ENCODE data around the gene CFAP58.

CFAP58 gene

DNA sequence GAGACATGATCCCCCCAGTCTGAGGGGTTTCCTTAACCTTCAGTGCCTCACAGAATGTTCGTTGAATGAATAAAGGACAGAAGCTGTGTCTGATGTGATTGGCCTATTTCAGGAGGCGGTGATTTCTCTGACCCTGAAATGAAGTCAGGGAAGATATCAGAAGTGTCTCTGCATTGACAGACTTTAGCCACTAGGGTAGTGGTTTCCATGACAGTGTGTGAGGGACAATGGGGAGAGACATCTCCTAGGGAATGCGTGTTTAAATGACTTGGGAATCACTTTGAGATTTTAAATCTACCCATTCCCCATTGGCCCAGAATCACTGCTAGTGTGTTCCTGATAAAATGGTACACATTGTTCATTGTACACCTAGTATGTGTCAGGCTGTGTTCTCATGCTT is 132.0 kb downstream of the CFAP58 start:
- no peak for DNase-seq (ENCODE audit: low read depth)

- no peak for DNase-seq (ENCODE audit: low read depth)
These were observed 133.2 kb downstream of the CFAP58 start for GRCh38 chr10:104486803-104487202.

DNA sequence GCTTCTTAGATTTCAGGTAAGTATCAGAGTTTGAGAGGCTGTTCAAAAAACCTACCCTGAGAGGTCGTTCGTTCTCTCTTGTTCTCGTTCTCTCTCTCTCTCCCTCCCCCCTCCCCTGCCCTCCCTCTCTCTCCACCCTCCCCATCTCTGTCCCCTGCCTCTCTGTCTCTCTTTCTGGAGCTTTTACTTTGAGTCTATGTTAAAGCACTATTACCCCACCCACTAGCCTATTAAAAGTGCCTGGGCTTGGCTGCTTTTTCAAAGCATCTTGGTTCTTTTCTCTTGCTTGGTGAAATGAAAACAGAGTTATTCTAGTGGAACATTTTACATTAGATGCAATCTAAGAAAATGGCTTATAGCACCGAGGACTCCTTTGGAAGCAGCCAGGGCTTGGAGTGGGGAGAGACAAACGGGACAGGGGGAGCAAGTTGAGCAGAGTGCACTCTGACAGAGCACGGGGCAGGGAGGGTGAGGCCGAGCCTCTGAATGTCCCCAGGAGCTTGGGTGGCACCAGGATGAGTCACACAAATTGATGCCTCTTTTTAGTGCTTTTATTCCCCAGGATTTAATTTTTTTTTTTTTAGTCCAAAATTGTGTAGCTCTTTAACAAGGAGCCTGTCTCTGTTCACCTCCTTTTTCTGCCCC is 134.3 kb downstream of the CFAP58 start:
- DNase-seq (ENCODE audit: low read depth) = no peak

GRCh38 chr10:104488439-104488832 is 134.8 kb downstream of the CFAP58 start:
- no peak for DNase-seq (ENCODE audit: low read depth)

- no peak for DNase-seq (ENCODE audit: low read depth)
These were observed 138.8 kb downstream of the CFAP58 start for GRCh38 chr10:104492329-104492940.

DNA sequence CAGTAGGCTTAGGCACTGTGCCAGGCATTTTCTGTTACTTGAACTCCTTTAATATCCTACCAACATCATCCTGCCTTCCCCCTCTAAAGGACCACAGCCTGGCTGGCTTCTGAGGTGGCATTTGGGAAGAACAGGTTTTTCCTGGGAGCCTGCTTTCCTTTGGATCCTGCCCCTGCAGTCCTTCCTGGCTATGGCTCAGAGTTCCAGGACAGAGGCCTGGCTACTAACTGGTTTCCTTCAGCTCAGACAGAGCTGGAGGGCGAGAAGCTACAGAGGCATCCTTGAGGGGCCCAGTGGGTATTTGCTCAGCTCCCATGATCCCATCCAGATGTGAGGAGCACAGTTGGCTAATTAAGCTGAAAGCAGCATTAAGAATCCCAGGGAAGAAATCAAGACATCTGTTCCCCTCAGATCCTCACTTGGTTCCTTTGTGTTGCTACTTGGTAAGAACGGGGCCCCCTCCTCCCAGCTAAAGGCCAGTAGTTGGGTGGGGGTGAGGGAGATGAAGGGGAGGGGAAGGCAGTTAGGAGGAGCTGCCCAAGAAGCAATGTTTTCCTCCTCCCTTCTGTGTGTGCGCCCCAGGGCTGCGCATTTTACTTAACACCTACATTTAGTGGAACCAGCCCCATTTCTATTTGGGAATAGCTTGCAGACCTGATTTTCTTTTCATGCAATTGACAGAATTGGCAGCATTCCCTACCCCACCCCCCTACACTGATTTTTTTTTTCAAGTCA is 144.9 kb downstream of the CFAP58 start:
- DNase-seq (ENCODE audit: low read depth) = no peak

DNA sequence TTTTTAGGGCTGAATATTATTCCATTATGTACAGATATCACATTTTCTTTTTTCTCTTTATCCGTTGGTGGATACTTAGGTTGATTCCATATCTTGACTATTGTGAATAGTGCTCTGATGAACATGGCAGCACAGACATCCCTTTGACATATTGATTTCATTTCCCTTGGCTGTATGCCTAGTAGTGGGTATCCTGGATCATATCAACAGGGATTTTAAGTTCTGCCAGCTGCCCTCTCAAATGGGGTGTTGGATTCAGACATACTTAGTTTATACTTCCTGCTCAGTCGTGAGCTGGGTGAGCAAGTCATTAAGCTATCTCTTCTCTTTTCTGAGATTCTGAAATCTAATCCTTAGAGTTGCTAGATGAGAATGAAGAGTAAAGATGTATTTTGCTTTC is 147.8 kb downstream of the CFAP58 start:
- DNase-seq (ENCODE audit: low read depth) = no peak

DNA sequence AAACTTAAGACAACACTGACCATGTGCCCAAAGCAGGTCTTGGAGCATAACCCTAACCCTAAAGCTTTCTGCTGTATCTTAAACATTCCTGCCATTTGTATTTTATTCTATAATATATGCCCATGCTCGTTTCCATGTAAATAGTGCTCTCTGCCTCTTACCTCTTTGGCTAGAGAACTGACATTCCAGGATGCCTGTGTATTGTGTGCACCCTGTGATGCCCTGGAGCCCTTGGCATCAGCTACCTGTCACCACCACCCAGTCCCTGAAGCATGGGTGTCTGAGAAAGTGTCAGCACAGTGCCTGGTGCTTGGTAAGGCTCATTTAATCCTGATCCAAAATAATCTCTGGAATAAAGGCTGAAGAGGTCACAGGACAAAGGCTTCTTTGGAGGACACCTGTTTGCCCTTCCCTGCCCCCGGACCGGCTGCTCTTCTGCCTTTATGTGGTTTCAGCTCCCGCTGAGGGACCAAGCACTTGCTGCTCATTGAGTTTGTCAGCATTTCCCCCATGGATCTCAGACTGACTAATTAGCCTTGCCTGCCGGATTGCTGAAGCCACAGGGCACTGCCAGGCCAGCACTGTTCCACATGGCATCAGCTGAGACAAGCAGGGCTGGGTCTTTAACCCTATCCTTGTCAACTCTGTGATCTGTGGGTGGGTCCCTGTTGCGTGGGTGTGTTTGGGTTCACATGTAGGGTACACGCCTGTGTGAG is 148.4 kb downstream of the CFAP58 start:
- DNase-seq (ENCODE audit: low read depth) = no peak

- DNase-seq (ENCODE audit: low read depth) = no peak
These were observed 149.3 kb downstream of the CFAP58 start for GRCh38 chr10:104502907-104503306.

Data from non-pigmented ciliary epithelial cell (primary cell).